PFSK-1 (cell line): ENCODE results near the gene NOL3. TPM values are rescaled to one million over a fixed set of nuclear protein-coding genes. Genes with fewer than 3 reads are reported as not detected.

Source experiments
- FOXP2 ChIP-seq: optimal IDR thresholded peaks from 2 replicates; pipeline ENCODE3; 2011; ENCODE audit warnings: borderline replicate concordance, control low read depth, inconsistent platforms; ENCODE audit not compliant: insufficient read depth; ENCODE audit errors: extremely low read length, extremely low read depth
- POLR2AphosphoS5 ChIP-seq: IDR thresholded peaks from 2 replicates; pipeline ENCODE4 v1.6.1; 2012; ENCODE audit warnings: low read depth, mild to moderate bottlenecking, control low read depth, low read length, moderate library complexity
- REST ChIP-seq, 2 experiments: IDR thresholded peaks; 2 replicates each; pipeline versions ENCODE4 v1.6.1 to v1.8.0; 2011 to 2012; ENCODE audit warnings: low read depth in 2 of 2, low read length in 2 of 2, control low read depth in 1 of 2, inconsistent platforms in 1 of 2, mild to moderate bottlenecking in 1 of 2, moderate library complexity in 1 of 2; ENCODE audit not compliant: insufficient read depth in 1 of 2
- SIN3A ChIP-seq: IDR thresholded peaks from 2 replicates; pipeline ENCODE4 v1.6.1; 2012; ENCODE audit warnings: mild to moderate bottlenecking, low read length, moderate library complexity, borderline replicate concordance; ENCODE audit not compliant: insufficient read depth
- TAF1 ChIP-seq: IDR thresholded peaks from 2 replicates; pipeline ENCODE4 v1.6.1; 2012; ENCODE audit warnings: low read length, control low read depth, borderline replicate concordance; ENCODE audit not compliant: insufficient read depth
- polyA plus RNA-seq: library from polyadenylated mRNA; unstranded; fragments of >200 nt; gene quantifications from one replicate; pipeline ENCODE4 v1.2.1, GENCODE V29; 2012; ENCODE audit warnings: low read depth, missing spikeins; ENCODE audit not compliant: insufficient read length

The NOL3 gene
- 6.4 TPM for polyA plus RNA-seq

- TF ChIP-seq SIN3A: no peak
- TF ChIP-seq TAF1: no peak
Observed at GRCh38 chr16:67170168-67170948, at the start of gene NOL3. Gene NOL3, plus strand, starts transcription at chr16:67170538.

- TF ChIP-seq POLR2AphosphoS5 (no peak), REST (IDR thresholded peaks at IDR 0.05; ENCODE audit: insufficient read depth in 1 of 2, low read depth in 2 of 2, low read length in 2 of 2) (no peak), FOXP2 (no peak), SIN3A (no peak), TAF1 (no peak)
Observed at GRCh38 chr16:67128417-67128816, 41.9 kb upstream of the NOL3 start.

GRCh38 chr16:67128887-67129286 is 41.5 kb upstream of the NOL3 start:
- TF ChIP-seq POLR2AphosphoS5: no peak
- no peak for TF ChIP-seq REST (IDR thresholded peaks at IDR 0.05; ENCODE audit: insufficient read depth in 1 of 2, low read depth in 2 of 2, low read length in 2 of 2)
- TF ChIP-seq TAF1: no peak
- no peak for TF ChIP-seq FOXP2
- no peak for TF ChIP-seq SIN3A

GRCh38 chr16:67129422-67129821 is 40.9 kb upstream of the NOL3 start:
- TF ChIP-seq POLR2AphosphoS5: no peak
- TF ChIP-seq SIN3A: no peak
- no peak for TF ChIP-seq REST (IDR thresholded peaks at IDR 0.05; ENCODE audit: insufficient read depth in 1 of 2, low read depth in 2 of 2, low read length in 2 of 2)
- TF ChIP-seq TAF1: no peak
- no peak for TF ChIP-seq FOXP2

GRCh38 chr16:67137605-67138004 is 32.7 kb upstream of the NOL3 start:
- no peak for TF ChIP-seq TAF1
- TF ChIP-seq SIN3A: no peak
- TF ChIP-seq FOXP2: no peak
- TF ChIP-seq POLR2AphosphoS5: no peak
- TF ChIP-seq REST (IDR thresholded peaks at IDR 0.05; ENCODE audit: insufficient read depth in 1 of 2, low read depth in 2 of 2, low read length in 2 of 2): no peak
